ENCODE results near the gene EYS. TPM values are rescaled to one million over a fixed set of nuclear protein-coding genes. Genes with fewer than 3 reads are reported as not detected.

EYS gene
- total and polyA plus RNA-seq, 2 of the 8 experiments (the other 6 are each of a cell fraction or from before 2014, with no cell fraction given), result 0.05 to 0.13 TPM

DNA sequence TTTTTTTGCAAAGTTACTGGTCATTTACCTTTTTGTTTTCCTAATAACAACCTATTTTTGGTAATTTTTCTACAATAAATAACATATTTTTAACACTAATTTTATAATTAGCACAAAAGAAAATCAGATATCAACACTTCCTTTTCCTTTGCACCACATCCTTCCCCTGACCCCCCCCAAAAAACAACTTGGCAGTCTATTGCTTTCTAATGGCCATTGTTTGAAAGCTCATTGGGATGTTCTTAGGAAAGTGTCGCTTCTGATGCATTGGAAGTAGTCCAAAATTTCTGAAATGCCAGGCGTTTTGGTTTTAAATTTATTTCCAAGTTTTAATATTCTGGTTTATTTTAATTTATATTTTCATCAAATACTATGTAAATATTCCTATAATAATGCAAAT lies 407.8 kb downstream of the EYS start (continued):
- TF ChIP-seq, protein P1, sequence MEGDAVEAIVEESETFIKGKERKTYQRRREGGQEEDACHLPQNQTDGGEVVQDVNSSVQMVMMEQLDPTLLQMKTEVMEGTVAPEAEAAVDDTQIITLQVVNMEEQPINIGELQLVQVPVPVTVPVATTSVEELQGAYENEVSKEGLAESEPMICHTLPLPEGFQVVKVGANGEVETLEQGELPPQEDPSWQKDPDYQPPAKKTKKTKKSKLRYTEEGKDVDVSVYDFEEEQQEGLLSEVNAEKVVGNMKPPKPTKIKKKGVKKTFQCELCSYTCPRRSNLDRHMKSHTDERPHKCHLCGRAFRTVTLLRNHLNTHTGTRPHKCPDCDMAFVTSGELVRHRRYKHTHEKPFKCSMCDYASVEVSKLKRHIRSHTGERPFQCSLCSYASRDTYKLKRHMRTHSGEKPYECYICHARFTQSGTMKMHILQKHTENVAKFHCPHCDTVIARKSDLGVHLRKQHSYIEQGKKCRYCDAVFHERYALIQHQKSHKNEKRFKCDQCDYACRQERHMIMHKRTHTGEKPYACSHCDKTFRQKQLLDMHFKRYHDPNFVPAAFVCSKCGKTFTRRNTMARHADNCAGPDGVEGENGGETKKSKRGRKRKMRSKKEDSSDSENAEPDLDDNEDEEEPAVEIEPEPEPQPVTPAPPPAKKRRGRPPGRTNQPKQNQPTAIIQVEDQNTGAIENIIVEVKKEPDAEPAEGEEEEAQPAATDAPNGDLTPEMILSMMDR (IDR thresholded peaks at IDR 0.05; ENCODE audit: control extremely low read depth in 1 of 3, insufficient read depth in 1 of 3, low read depth in 1 of 3, low read length in 3 of 3), result no peak
- TF ChIP-seq KDM5A (IDR thresholded peaks at IDR 0.05; ENCODE audit: low read length) (no peak), KDM4A (IDR thresholded peaks at IDR 0.05; ENCODE audit: low read depth, low read length, severe bottlenecking) (no peak), RXRA (IDR thresholded peaks at IDR 0.05; ENCODE audit: insufficient read depth, low read depth, low read length) (no peak), RAD21 (IDR thresholded peaks at IDR 0.05 in 1 of 2, conservative IDR thresholded peaks at IDR 0.05 in 1 of 2; ENCODE audit: low read depth in 2 of 2, low read length in 2 of 2) (no peak)

Measured in H1 (cell line).